Esophagus (tissue), 2 donors: ENCODE data around the gene NUP98. TPM values are rescaled to one million over a fixed set of nuclear protein-coding genes. Genes with fewer than 3 reads are reported as not detected.
"Not testable (repeated sequence)": the region's sequence is repeated elsewhere in the genome, so short reads cannot be mapped to it uniquely, and the experiment has no call there.

Experiments used
- H3K27ac ChIP-seq, 2 donors: one replicate each; pipeline ENCODE4 v1.5.1; 2013; ENCODE audit warnings: low read depth in 2 of 2, mild to moderate bottlenecking in 2 of 2, inconsistent platforms in 1 of 2, low read length in 1 of 2, moderate library complexity in 1 of 2
- H3K27me3 ChIP-seq, 2 donors: one replicate each; pipeline ENCODE4 v1.6.1; 2013; ENCODE audit warnings: low read length in 2 of 2, control low read depth in 1 of 2, mild to moderate bottlenecking in 1 of 2; ENCODE audit not compliant: insufficient read depth in 2 of 2, control insufficient read depth in 1 of 2
- H3K36me3 ChIP-seq, 2 donors: one replicate each; pipeline ENCODE4 v1.6.1; 2013; ENCODE audit warnings: low read length in 1 of 2; ENCODE audit not compliant: control insufficient read depth in 2 of 2, insufficient read depth in 2 of 2
- H3K4me1 ChIP-seq, 2 donors: one replicate each; pipeline ENCODE4 v1.6.1; 2013; ENCODE audit warnings: low read length in 1 of 2; ENCODE audit not compliant: control insufficient read depth in 2 of 2, insufficient read depth in 2 of 2
- H3K4me3 ChIP-seq, 2 donors: one replicate each; pipeline ENCODE4 v1.5.1; 2013; ENCODE audit warnings: low read length in 2 of 2, mild to moderate bottlenecking in 2 of 2, low read depth in 1 of 2, moderate library complexity in 1 of 2
- H3K9me3 ChIP-seq, 2 donors: one replicate each; pipeline ENCODE4 v1.6.1; 2013; ENCODE audit warnings: mild to moderate bottlenecking in 2 of 2, low read depth in 1 of 2, low read length in 1 of 2, moderate library complexity in 1 of 2; ENCODE audit not compliant: control insufficient read depth in 2 of 2, insufficient read depth in 1 of 2
- WGBS, 2 donors: extraction: QIAGEN DNeasy Blood & Tissue Kit; methylation state at CpG; one replicate each; pipeline ENCODE4 v1.1.7; 2013; 5-methylcytosine and 5-hydroxymethylcytosine counted together
- polyA plus RNA-seq, 2 donors: library from polyadenylated mRNA; stranded (reverse); fragments of 200-250 nt; gene quantifications; one replicate each; pipeline ENCODE4 v1.2.3, GENCODE V29; 2013
- donor health status: healthy with polysubstance abuse.
- donor health status: Bipolar disorder and iron deficiency.

The NUP98 gene
- polyA plus RNA-seq, 2 donors, result 16.0 to 26.9 TPM

DNA sequence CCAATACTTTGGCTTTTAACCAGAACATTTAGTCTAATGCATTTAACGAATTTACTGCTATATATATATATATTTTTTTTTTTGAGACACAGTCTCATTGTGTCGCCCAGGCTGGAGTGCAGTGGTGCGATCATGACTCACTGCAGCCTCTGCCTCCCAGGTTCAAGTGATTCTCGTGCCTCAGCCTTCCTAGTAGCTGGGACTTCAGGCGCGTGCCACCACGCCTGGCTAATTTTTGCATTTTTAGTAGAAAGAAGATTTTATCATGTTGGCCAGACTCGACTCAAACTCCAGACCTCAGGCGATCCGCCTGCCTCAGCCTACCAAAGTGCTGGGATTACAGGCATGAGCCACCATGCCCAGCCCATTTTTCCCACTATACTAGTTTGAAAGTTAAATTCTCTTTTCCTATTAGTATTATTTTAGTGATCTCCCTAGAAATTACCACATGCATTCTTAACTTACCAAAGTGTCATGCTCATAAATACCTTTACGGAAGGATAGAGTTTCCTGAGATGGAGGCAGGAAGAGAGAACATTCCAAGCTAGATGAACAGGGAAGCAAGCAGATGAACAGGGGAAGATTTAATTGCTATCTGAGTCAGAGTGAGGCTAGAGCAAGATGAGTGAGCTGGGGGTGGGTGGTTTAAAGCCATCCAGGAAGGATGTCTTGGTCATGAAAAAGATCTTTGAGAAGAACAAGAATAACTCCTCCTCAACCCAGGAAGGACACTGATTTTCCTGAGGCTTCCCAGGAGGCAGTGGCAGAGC, 6.6 kb upstream of the NUP98 start:
- H3K27ac ChIP-seq, result no peak overlapping the region
- no peaks in the 10 kb centered on the region for H3K27me3 ChIP-seq
- H3K9me3 ChIP-seq, result no peaks in the 10 kb centered on the region
- 93 to 96% methylated on average over 11 of the region's 11 CpGs for WGBS, 2 donors
- H3K4me1 ChIP-seq, result peaks cover 0 to 3% of the 10 kb centered on the region in 2 donors
- H3K36me3 ChIP-seq, result no peaks in the 10 kb centered on the region
- no peak overlapping the region for H3K4me3 ChIP-seq

DNA sequence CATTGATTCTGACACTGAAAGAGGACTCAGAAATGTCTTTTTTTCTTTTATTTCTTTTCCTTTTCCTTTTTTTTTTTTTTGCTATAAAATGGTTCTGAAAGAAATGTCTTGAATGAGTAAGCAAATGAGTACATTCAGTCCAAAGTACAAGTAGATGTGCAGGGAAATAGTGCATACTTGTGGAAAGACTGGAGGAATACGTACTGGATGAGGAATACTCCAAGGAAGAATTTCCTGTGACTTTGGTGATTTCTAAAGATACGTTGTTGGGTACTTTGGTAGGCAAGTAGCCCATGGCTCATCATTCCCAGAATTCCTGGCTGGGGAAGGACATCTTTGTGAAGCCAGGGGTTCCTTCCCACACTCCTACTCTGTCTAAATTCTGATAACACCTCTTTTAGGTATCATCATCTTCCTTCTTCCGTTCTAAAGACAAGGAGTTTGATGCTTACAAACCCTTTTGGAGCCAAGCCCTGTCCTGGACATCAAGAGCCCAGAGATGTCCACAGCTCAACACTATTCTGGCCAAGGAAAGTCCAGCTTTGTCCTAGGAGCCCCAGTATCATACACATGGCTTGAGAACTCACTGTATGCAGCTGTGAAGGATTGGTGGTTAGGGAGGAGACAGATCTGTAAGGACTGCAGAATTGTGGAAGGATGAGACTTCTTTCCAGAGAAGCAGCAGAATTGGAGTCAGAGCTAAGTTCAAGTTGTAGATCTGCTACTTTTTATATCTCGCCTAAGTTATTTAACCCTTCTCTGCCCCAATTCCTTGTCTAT, 4.8 kb upstream of the NUP98 start:
- H3K36me3 ChIP-seq, result no peaks in the 10 kb centered on the region
- no peak overlapping the region for H3K27ac ChIP-seq
- H3K9me3 ChIP-seq, result no peaks in the 10 kb centered on the region
- 70 to 78% methylated on average over 4 of the region's 4 CpGs for WGBS, 2 donors
- no peaks in the 10 kb centered on the region for H3K27me3 ChIP-seq
- no peak overlapping the region for H3K4me3 ChIP-seq
- no peaks in the 10 kb centered on the region for H3K4me1 ChIP-seq

DNA sequence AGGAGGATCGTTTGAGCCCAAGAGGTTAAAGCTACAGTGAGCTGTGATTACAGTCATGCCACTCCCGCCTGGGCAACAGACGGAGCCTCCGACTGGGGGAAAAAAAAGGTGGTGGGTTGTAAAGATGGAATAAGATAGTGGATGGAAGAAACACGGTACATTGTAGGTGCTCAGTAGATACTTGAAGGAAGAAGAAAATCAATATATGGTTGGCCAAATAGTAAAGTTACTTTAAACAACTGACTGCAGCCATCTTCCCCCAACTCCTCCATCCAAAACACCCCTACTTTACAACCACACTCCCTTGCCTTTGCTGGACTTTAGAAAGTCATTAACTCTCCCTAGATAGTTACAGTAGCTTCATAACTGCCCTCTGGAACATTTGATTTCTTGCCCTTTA, 2.5 kb upstream of the NUP98 start:
- Histone ChIP-seq H3K27ac (no peak overlapping the region), H3K36me3 (no peaks in the 10 kb centered on the region), H3K27me3 (no peaks in the 10 kb centered on the region), H3K9me3 (no peaks in the 10 kb centered on the region), H3K4me3 (no peak overlapping the region), H3K4me1 (no peaks in the 10 kb centered on the region)
- WGBS, 2 donors, result 66 to 96% methylated on average over 5 of the region's 5 CpGs

DNA sequence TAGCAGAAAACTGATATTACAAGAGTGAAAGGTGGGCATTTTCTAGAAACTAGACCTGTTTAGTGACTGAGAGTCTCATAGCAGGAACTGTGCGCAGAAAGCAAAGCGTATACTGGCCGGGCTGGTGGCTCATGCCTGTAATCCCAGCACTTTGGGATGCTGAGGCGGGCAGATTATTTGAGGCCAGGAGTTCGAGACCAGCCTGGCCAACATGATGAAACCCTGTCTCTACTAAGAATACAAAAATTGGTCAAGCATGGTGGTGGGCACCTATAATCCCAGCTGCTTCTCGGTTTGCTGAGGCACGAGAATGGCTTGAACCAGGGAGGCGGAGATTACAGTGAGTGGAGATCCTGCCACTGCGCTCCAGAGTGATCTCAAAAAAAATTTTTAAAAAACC, 1.8 kb upstream of the NUP98 start:
- no peaks in the 10 kb centered on the region for H3K4me1 ChIP-seq
- H3K9me3 ChIP-seq, result no peaks in the 10 kb centered on the region
- no peak overlapping the region for H3K27ac ChIP-seq
- H3K36me3 ChIP-seq, result peaks cover 0 to 6% of the 10 kb centered on the region in 2 donors
- WGBS, 2 donors, result 93 to 95% methylated on average over 9 of the region's 9 CpGs
- H3K27me3 ChIP-seq, result no peaks in the 10 kb centered on the region
- no peak overlapping the region for H3K4me3 ChIP-seq

DNA sequence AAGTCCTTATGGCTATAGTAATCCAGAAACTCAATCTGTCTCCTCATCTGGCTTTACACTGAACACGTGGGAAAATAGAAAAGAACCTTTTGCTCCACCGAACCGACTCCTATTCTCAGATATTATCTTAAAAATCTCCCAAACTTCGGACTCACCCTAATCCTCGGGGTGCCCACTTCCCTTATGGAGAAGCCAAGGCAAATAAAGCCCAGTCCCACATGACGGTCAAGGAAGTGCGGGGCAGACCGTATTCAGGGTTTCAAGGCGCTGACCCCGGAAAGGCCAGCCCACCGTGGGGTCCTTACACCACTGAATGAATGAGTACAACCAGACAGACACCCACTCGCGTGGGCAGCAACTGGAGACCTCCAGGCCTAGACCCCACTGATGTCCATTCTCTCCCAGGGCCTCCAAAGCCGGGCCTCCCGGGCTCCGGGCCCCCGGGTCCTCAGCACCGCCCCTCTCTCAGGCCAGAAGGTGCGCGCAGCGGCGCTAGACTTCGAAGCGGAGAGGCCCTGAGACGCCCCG, 489 bp downstream of the NUP98 start:
- no peaks in the 10 kb centered on the region for H3K9me3 ChIP-seq
- WGBS, 2 donors, result 1% methylated on average over 25 to 26 of the region's 26 CpGs
- H3K36me3 ChIP-seq, result peaks cover 3 to 12% of the 10 kb centered on the region in 2 donors
- H3K4me3 ChIP-seq, result peak overlapping the region; percentile 74 to 95
- H3K4me1 ChIP-seq, result no peaks in the 10 kb centered on the region
- no peaks in the 10 kb centered on the region for H3K27me3 ChIP-seq
- peak overlapping the region; percentile 88 to 95 for H3K27ac ChIP-seq

DNA sequence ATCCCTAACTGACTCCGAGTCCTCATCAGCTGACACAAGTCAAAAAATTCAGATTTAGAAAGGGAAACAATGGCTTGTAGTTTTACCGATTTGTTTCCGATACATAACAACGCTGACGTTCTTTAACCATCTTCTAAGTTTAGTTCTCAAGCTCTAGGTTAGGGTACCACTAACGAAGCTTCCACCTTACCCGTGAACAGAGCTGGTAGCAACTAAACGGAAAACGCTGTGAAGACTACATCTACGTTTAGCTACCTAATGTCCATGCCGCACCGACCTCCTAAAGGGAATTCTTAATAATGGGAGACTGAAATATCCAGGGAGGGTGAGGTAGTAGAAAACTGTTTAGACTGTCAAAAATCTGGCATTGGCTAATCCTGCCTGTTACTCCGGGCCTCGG, 1.0 kb downstream of the NUP98 start:
- no peaks in the 10 kb centered on the region for H3K4me1 ChIP-seq
- WGBS, 2 donors, result 8 to 9% methylated on average over 14 of the region's 14 CpGs
- H3K27ac ChIP-seq, result peak overlapping the region in 1 of 2 donors; percentile 62
- peak overlapping the region; percentile 74 to 95 for H3K4me3 ChIP-seq
- peaks cover 3 to 12% of the 10 kb centered on the region in 2 donors for H3K36me3 ChIP-seq
- H3K27me3 ChIP-seq, result no peaks in the 10 kb centered on the region
- no peaks in the 10 kb centered on the region for H3K9me3 ChIP-seq

DNA sequence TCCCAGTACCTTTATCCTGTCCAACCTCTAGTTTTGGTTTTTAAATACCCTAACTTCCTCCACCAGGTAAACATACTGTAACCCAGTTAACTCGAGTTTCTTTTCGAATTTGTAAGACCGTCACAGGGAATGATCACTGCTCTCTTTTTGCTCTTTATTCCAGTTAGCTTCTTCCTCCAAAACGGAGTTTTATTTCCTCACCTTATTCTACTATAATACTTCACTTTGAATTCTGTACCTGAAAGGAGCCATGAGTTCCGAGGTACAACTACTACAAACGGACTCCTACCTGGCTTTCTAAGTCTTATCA, 1.4 kb downstream of the NUP98 start:
- 26 to 28% methylated on average over 6 of the region's 6 CpGs for WGBS, 2 donors
- Histone ChIP-seq H3K9me3 (no peaks in the 10 kb centered on the region), H3K27ac (no peak overlapping the region), H3K4me1 (no peaks in the 10 kb centered on the region), H3K27me3 (no peaks in the 10 kb centered on the region), H3K36me3 (peaks cover 3 to 12% of the 10 kb centered on the region in 2 donors), H3K4me3 (peak overlapping the region in 1 of 2 donors; percentile 74)

DNA sequence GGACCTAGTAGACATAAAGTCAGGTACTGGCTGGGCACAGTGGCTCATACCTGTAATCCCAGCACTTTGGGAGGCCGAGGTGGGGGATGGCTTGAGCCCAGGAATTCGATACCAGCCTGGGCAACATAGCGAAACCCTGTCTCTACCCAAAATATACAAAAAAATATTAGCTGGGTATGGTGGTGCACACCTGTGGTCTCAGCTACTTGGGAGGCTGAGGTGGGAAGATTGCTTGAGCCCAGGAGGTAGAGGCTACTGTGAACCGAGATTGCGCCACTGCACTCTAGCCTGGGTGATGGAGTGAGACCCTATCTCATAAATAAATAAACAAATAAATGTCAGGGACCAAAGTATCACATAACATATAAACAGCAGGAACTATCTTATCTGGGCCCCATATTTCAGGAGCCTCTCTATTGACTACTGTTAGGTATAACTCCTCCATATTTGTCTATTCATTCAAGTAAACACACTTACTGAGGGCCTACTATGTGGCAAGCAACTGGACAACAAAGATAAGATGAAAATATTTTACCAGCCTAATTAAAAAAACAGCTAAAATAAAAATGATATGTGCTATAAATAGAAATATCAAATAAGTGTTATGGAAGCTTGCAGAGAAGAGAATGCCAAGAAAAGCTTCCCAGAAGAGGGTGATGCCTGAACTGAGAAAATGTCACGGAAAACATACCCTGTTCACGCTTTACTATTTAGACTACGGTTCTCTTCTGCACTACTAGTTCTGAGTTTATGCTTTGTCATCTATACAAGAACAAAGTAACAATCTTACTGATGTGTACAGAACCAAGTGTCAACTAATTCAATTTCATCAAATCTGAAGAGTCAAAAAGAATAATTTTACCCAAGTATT, 2.0 kb downstream of the NUP98 start:
- WGBS, 2 donors, result 81% methylated on average over 8 of the region's 8 CpGs
- no peak overlapping the region for H3K27ac ChIP-seq
- H3K9me3 ChIP-seq, result no peaks in the 10 kb centered on the region

DNA sequence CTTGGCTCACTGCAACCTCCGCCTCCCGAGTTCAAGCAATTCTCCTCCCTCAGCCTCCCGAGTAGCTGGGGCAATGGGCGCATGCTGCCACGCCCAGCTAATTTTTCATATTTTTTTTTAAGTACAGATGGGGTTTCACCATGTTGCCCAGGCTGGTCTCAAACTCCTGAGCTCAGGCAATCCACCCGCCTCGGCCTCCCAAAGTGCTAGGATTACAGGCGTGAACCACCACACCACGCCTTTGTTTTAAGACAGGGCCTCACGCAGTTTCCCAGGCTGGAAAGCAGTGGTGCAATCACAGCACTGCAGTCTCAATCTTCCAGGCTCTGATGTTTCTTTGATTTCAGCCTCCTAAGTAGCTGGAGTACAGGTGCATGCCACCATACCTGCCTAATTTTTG, 3.0 kb downstream of the NUP98 start:
- H3K9me3 ChIP-seq, H3K4me3 ChIP-seq, H3K4me1 ChIP-seq, H3K27ac ChIP-seq, H3K27me3 ChIP-seq: not testable (repeated sequence)
- peaks cover 3 to 14% of the 10 kb centered on the region in 2 donors for H3K36me3 ChIP-seq
- WGBS, 2 donors, result 92 to 93% methylated on average over 10 of the region's 10 CpGs

More for the DNA sequence above, 2.0 kb downstream of the NUP98 start:
- Histone ChIP-seq H3K4me3 (peak overlapping the region in 1 of 2 donors; percentile 74), H3K4me1 (no peaks in the 10 kb centered on the region), H3K27me3 (no peaks in the 10 kb centered on the region), H3K36me3 (peaks cover 3 to 12% of the 10 kb centered on the region in 2 donors)
